HG02759 (cell line): ENCODE results near the gene IGFBP2.

Experiments used
- ATAC-seq: cut with Tn5 transposase; IDR thresholded peaks from one replicate; pipeline ENCODE4 v1.9.1; 2021; ENCODE audit warnings: mild to moderate bottlenecking, moderate library complexity; ENCODE audit not compliant: unreplicated experiment

The IGFBP2 gene

DNA sequence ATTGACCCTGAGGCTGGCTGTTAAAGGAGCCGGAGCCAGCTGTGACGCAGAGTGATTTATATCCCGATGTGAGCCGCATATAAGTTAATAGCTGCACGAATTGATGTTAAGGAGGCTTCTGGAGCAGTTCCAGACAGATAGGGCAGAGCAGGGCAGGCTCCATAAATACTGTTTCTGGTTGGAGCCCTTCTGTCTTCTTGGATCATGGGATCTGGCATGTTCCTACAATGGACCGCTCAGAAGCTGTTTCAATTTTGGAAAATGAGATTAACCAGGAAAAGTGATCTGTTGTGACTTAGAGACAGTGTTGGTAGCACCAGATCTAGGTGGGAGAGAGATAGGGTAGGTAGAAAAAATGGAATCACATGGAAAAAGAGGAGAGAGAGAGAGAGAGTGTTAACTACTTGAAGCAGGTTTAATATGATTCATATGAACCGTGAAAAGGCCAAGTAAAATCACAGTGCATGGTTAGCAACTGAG lies 66.9 kb downstream of the IGFBP2 start:
- no peak for ATAC-seq

DNA sequence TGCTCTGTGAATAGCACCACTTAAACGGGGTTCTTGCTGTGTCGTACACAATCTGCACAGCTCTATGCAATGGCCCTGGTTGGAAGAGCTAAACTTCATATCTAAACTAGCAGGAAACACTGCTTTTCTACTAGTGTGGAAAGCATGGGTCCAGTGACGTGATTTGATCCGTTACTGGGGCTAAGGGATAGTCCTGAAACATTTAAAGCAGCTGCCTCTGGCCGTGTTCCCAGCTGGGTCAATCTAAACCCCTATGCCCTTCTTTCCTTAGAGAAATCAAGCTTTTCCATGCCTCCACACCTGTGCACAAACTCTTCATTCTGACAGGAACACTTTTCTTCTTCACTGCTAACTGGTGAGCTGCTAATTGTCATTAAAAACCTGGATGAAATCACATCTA lies 67.6 kb downstream of the IGFBP2 start:
- no peak for ATAC-seq

DNA sequence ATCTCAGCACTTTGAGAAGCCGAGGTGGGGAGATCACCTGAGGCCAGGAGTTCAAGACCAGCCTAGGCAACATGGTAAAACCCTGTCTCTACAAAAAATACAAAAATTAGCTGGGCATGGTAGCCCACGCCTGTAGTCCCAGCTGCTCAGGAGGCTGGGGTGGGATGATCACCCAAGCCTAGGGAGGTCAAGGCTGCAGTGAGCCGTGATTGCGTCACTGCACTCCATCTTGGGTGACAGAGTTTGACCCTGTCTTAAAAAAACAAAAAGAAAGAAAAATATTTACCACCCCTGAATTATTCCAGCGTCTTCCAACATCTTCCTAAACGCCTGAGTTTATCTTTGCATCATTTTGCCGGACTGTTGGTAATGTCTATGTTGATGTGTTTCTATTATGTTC lies 68.3 kb downstream of the IGFBP2 start:
- no peak for ATAC-seq

DNA sequence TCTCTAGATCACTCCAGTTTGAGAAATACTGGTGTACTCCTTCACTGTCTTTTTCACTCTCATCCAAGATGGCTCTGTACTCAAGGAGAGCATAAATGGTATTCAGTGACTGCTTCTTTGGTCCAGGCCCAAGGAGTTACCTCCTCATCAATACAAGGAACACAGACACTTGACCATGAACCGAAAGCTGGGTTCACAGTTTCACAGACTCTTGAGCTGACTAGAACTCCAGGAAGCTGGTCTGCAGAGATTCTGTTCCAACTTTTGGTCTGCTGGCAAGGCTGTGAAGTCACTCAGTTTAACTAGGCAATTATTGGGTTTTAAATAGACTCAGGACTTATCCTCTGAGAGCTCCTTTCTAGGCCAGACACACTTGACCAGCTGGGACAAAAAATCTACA lies 69.5 kb downstream of the IGFBP2 start:
- ATAC-seq = no peak

DNA sequence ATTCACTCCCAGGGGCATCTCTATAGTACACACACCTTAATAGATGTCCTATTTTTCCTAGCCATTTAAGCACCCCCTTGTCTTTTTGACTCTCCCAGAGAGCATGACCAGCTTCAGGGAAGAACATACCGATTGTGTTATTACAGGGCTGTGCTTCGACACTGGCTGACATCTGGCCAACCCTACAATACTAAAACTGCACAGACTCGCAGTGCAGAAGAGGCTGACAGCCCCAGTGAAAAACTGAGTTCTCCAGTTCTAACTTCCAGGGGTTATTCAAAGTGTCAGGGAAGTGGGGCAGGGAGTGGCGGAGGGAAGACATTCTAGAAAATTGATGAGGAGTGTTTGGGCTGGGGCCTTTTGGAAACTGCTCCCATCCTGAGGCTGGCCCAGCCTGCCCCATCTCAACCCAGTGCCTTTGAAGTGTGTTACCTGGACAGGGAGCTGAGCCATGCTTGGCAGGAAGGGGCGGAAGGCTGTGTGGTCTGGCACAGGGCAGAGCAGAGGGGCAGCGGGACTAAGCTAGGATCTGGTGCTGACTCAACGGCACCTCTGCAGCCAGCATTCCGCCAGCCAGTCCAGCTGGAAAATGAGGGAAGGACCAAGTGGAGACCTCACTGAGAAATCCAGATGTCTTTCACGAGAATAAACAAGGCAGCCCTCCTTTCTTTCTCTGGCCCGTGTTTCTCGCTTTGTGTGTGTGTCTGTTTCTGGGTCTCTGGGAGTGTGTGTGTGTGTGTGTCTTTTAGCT lies 77.5 kb downstream of the IGFBP2 start:
- no peak for ATAC-seq

DNA sequence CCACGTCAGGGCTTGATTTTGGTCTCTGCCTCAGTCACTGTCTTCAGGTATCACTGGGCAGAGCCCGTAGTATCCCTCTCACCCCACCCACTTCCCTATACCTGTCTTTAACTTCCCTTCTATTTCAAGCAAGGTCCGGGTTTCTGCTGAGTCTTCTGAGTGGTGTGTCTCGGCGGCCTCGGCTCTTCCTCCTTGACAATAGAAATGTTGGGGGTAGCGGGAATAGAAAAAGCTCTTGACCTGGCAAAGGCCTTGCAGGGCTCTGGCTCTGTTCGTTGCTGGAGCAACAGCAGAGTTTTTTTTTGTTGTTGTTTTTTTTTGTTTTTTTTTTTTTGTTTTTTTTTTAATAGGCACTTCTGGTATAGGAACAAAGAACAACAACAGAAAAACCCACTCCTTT lies 78.1 kb downstream of the IGFBP2 start:
- ATAC-seq = no peak

DNA sequence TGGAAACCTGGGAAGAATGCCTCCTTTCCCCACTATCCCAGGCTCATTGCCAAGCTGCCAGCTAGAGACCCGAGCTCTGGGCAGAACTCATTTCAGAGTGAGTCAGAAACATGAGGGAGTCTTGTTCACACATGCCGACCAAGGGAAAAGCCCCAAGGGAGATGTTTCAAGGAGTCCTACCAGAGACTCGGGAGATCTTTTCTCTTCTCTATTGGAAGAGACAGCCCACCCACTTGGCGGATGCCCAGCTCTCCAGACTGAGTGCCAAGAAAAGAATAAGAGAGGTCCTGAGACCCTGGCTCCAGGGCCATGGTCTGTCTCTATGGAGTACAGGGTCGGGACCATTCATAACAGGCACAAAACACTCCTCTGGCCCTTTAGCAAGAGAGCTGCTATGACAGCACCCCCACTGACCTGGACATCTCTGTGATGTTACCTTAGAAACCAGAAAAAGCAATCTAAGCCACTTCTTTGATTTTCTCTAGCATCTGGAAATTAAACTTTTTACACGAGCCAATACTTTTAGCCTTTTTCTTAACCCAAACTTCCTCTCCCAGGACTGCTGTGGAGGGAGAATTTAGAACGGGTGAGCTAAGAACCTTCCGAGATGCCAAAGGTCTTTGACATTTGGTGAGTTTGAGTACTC lies 80.6 kb downstream of the IGFBP2 start:
- no peak for ATAC-seq
